Progenitor cell of endocrine pancreas (in vitro differentiated cells): ENCODE results near the gene RYR3. TPM values are rescaled to one million over a fixed set of nuclear protein-coding genes. Genes with fewer than 3 reads are reported as not detected.

Source experiments
- DNase-seq: peaks from one replicate; pipeline ENCODE4 v3.0.0; 2021; ENCODE audit warnings: low spot score; ENCODE audit not compliant: unreplicated experiment
- H3K27ac Mint-ChIP-seq: 2 replicates; pipeline ENCODE4 v1.8.0; 2021; ENCODE audit warnings: mild to moderate bottlenecking, moderate library complexity, mixed read lengths
- H3K27me3 Mint-ChIP-seq: 2 replicates; pipeline ENCODE4 v1.8.0; 2021; ENCODE audit warnings: mixed read lengths
- H3K36me3 Mint-ChIP-seq: 2 replicates; pipeline ENCODE4 v1.8.0; 2022; ENCODE audit warnings: mixed read lengths; ENCODE audit not compliant: insufficient read depth
- H3K4me1 Mint-ChIP-seq: 2 replicates; pipeline ENCODE4 v1.8.0; 2021; ENCODE audit warnings: low read depth, mixed read lengths
- H3K4me3 Mint-ChIP-seq: 2 replicates; pipeline ENCODE4 v1.8.0; 2021; ENCODE audit warnings: low read depth, mild to moderate bottlenecking, moderate library complexity, mixed read lengths
- H3K9me3 Mint-ChIP-seq: 2 replicates; pipeline ENCODE4 v1.8.0; 2021; ENCODE audit warnings: low read depth, mixed read lengths
- total RNA-seq: library from RNA; stranded (reverse); gene quantifications from 2 replicates; pipeline ENCODE4 v1.2.1, GENCODE V29; 2021
- TF ChIP-seq, protein P1 (sequence below): fragments of 200-600 bp; sonication (generic); IDR thresholded peaks from one replicate; pipeline ENCODE4 v1.5.0; 2021; ENCODE audit warnings: antibody characterized with exemption, mild to moderate bottlenecking; ENCODE audit not compliant: unreplicated experiment

RYR3 gene
- total RNA-seq, 1 donor from 2014 or later: 0.07 TPM

DNA sequence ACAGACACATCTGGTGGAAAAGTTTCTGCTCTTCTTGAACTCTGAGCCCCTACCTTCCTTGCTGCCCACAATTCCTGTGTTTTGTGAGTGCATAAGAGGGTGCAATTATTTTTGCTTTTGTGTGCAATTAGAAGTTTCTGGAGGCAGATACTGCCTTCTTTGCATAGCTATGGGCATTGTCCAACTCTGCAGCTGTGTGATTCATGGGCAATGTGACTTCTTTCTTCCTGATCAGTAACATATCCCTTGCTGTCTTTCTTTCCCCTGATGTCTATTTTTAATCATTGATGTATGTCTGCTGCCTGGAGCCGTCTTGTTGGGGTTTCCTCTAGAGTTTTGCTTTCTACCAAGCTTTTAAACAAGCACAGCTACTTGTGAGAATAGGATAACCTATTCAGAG lies 336.0 kb downstream of the RYR3 start:
- no peak for DNase-seq
- no peaks in the 10 kb centered on the region for H3K9me3 Mint-ChIP-seq
- H3K36me3 Mint-ChIP-seq: no peaks in the 10 kb centered on the region
- peaks cover 3% of the 10 kb centered on the region for H3K27me3 Mint-ChIP-seq
- TF ChIP-seq, protein P1, sequence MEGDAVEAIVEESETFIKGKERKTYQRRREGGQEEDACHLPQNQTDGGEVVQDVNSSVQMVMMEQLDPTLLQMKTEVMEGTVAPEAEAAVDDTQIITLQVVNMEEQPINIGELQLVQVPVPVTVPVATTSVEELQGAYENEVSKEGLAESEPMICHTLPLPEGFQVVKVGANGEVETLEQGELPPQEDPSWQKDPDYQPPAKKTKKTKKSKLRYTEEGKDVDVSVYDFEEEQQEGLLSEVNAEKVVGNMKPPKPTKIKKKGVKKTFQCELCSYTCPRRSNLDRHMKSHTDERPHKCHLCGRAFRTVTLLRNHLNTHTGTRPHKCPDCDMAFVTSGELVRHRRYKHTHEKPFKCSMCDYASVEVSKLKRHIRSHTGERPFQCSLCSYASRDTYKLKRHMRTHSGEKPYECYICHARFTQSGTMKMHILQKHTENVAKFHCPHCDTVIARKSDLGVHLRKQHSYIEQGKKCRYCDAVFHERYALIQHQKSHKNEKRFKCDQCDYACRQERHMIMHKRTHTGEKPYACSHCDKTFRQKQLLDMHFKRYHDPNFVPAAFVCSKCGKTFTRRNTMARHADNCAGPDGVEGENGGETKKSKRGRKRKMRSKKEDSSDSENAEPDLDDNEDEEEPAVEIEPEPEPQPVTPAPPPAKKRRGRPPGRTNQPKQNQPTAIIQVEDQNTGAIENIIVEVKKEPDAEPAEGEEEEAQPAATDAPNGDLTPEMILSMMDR: no peak
- H3K27ac Mint-ChIP-seq: no peak overlapping the region
- H3K4me3 Mint-ChIP-seq: no peak overlapping the region
- H3K4me1 Mint-ChIP-seq: no peaks in the 10 kb centered on the region

DNA sequence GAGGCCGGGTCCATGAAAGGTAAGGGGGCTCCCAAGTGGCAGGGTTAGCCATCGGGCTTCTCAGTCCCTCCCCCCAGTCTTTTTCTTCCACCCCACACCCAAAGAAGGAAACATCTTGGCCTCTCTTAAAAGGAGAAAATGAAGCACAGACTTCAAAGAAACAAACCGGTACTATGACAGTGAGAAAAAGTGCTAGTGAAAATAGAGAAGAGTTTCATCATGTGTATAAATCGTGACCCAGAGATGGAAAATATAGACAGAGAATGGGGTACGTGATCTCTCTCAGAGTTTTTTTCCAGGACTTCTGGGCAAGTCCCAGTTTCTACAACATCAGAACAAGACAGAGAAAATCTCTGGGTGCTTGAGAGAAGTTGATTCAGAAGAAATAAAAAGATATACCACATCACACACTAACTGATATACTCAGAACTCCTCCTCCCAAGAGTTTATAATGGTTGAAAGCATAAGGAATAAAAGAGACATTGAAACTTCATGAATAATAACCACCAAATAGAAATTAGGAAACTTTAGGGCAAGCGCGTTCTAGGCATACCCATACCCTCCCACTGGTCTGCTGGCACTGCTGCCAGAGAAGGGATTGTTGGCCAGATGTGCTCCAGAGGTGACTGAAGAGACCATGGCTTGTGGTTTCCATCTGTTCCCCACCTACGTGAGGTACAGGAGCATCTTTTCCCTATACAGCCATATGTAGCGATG lies 338.6 kb downstream of the RYR3 start:
- Mint-ChIP-seq H3K27me3 (no peaks in the 10 kb centered on the region), H3K9me3 (no peaks in the 10 kb centered on the region), H3K4me3 (no peak overlapping the region), H3K36me3 (no peaks in the 10 kb centered on the region), H3K27ac (no peak overlapping the region), H3K4me1 (no peaks in the 10 kb centered on the region)
- TF ChIP-seq, protein P1: no peak
- no peak for DNase-seq

DNA sequence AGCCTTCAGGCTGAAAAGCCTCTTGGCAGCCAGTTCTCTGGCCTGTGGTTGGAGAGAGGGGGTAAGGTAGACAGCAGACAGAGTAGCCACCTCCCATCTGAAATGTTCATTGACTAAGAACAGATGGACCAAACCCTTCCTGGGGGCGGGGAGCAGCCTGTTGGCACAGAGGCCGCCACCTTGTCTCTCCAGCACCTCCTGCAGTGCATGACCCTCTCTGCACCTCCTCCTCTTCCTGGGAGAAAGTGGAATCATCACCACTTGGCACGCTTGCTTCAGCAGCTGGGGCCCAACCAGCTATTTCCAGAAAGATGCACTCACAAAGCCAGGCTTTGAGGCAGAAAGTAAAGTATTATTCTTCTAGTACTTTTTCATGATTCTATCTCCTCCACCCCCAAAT lies 344.1 kb downstream of the RYR3 start:
- DNase-seq: no peak
- Mint-ChIP-seq H3K4me3 (no peak overlapping the region), H3K36me3 (no peaks in the 10 kb centered on the region), H3K27me3 (no peaks in the 10 kb centered on the region), H3K27ac (no peak overlapping the region), H3K9me3 (no peaks in the 10 kb centered on the region), H3K4me1 (no peaks in the 10 kb centered on the region)
- TF ChIP-seq, protein P1: no peak

DNA sequence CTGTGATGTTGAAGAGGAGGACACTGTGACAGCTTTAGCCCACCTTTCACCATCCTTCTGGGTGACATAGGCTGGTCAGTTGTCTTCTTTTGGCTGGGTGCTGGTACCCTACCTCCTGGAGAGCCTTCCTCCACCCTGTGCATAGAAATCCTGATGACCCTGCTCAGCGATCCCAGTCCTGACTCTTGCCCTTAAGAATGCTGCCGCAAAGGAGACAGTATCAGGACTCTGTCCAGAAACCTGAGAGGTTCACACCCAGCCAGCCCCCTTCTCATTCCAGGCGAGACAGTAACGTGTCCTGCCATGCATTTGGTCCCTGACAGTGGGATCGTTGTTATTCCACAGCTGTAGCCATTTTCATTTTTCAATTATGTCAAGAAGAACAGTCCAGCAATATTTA lies 344.7 kb downstream of the RYR3 start:
- Mint-ChIP-seq H3K4me1 (no peaks in the 10 kb centered on the region), H3K36me3 (no peaks in the 10 kb centered on the region), H3K27ac (no peak overlapping the region), H3K4me3 (no peak overlapping the region), H3K9me3 (no peaks in the 10 kb centered on the region), H3K27me3 (no peaks in the 10 kb centered on the region)
- no peak for DNase-seq
- TF ChIP-seq, protein P1: no peak

DNA sequence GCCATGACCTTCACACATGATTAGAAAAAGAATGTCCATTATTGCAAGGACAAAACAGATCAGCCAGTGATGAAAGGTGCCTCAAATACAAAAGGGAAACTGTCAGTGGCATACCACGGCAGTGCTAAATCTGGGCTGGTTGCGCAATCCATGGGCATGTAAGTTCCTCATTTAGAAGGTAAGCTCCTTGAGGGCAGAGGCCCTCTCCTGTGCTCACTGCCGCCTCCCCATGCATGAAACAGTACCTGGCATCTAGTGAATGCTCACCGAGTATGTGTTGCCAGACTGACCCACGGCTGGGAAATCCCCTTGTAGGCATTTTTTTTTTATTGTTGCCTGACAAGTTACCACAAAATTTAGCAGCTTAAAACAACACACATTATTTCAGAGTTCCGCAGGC lies 345.4 kb downstream of the RYR3 start:
- TF ChIP-seq, protein P1: no peak
- Mint-ChIP-seq H3K9me3 (no peaks in the 10 kb centered on the region), H3K36me3 (no peaks in the 10 kb centered on the region), H3K4me3 (no peak overlapping the region), H3K27me3 (no peaks in the 10 kb centered on the region), H3K4me1 (no peaks in the 10 kb centered on the region), H3K27ac (no peak overlapping the region)
- no peak for DNase-seq
